Testis (tissue), 2 donors: ENCODE data around the gene ATOH8.

Experiments used
- CTCF ChIP-seq, 3 experiments: fragments of 450-650 bp in 2 of 3; fragments of 200-600 bp in 1 of 3; sonication (generic) in 1 of 3; IDR thresholded peaks; one replicate each; pipeline ENCODE4 v1.5.1; 2016 to 2019; ENCODE audit warnings: antibody characterized with exemption in 3 of 3, mild to moderate bottlenecking in 2 of 3, moderate library complexity in 1 of 3
- POLR2A ChIP-seq: fragments of 450-650 bp; IDR thresholded peaks from one replicate; pipeline ENCODE4 v1.6.1; 2017; ENCODE audit warnings: antibody characterized with exemption, mild to moderate bottlenecking, moderate library complexity

DNA sequence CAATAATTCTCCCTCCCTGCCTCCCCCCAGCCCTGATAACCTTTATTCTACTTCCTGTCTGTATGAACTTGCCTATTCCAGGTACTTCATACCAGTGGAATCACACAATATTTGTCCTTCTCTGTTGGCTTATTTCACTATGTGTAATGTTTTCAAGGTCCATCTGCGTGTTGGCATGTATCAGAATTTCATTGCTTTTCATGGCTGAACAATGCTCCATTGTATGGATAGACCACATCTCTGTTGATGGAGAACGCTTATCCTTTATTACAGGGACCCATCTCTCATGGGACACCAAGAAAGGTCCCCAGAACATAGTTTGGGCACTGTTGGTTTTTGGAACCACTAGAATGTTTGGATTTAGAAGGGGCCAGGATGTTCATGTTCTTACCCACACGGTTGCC, 40.2 kb downstream of the ATOH8 start:
- TF ChIP-seq CTCF (IDR thresholded peaks at IDR 0.05), result no peak
- no peak for TF ChIP-seq POLR2A
